GM15510 (cell line): ENCODE data around the gene POPDC3.

ENCODE experiments used
- POLR2A ChIP-seq: IDR thresholded peaks from 3 replicates; pipeline ENCODE4 v1.6.1; 2011; ENCODE audit warnings: borderline replicate concordance; ENCODE audit not compliant: insufficient read length; ENCODE audit errors: extremely low read depth

POPDC3 gene

DNA sequence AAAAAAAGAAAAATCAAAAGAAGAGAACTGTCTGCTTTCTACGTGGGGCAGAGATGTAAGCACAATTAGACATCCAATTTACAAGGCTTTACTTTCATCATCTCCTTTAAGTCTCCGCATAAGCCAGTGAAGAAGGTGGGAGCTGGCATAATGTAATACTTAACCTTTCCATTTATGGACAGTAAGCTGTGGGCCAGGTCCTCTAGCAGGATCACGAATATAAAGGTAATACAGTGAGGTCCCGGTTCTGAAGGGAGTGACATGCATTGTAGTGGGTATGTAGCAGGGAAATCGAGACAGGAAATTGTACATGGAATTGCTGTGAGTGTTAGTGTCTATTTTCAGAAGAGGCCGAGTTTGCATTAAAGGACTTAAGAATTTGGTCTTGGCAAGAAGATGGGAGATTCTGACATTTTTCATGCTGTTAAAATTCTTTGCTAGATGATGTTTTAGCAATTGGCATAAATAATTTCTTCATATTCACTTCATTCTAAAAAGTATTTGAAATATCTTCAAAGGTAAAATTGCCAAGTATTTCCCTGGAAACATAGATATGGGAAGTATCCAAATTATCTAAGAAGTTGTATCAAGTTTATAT, 20.4 kb upstream of the POPDC3 start:
- no peak for TF ChIP-seq POLR2A

DNA sequence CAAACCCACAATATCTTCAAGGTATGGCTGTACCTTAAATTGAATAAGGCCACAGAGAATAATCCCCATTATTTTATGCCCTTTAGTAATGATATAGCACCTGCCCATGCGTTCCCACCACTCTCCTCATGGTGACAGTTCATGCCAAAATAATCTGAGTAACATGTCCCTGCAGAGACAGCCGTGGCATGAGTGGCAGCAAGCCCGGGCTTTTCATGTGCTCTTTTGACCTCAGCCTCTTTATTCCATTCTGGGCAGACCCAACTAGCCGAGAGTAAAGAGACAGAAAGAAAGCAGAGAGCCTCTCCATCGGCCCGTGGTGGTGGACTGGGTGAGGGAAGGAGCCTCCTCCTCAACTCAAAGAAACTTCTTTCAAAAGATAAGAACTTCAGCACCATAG, 19.9 kb upstream of the POPDC3 start:
- TF ChIP-seq POLR2A = no peak

DNA sequence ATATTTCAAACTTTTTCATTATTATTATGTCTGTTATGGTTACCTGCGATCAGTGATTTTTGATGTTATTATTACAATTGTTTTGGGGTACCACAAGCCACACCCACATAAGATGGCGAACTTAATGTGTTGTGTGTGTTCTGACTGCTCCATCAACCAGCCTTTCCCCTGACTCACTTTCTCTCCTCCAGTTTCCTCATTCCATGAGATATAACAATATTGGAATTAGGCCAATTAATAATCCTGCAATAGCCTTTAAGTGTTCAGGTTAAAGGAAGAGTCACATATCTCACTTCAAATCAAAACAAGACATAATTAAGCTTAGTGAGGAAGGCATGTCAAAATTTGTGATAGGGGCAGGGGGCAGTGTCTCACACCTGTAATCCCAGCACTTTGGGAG, 16.3 kb upstream of the POPDC3 start:
- no peak for TF ChIP-seq POLR2A

DNA sequence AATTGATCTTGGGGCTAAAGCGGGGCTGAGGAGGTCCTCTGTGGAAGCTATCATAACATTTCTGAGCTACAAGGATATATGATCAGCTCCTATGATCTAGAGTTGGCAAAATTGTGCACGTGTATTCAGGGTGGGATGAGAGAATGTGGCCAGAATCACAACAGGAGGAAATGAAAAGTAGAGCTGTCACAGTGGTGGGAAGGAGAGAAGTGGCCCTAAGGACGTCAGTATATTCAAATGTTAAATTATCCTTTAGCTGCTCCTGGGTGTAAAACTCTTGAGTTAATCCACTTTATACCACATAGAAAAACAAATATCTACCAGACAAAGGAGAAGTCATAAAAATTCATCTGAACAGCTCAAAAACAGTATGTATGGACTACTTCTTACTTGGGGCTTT, 14.8 kb upstream of the POPDC3 start:
- no peak for TF ChIP-seq POLR2A

DNA sequence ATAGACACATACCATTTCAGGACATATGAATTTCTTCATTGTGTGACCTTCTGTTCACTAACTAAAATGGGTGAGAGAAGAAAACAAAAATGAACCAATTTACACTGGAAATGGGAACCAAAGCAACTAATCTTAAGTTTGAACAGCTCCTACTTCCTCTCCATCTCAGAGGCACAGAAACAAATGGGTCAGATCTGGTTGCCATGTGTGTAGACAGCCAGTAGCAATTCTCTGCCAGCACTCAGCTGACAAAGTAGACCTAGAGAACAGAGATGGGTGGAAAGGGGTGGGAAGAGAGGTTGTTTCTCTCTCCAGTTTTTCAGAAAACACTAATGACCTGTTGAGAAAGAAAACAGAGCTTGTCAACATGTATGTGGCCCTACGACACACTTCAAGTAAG, 14.3 kb upstream of the POPDC3 start:
- TF ChIP-seq POLR2A = no peak

DNA sequence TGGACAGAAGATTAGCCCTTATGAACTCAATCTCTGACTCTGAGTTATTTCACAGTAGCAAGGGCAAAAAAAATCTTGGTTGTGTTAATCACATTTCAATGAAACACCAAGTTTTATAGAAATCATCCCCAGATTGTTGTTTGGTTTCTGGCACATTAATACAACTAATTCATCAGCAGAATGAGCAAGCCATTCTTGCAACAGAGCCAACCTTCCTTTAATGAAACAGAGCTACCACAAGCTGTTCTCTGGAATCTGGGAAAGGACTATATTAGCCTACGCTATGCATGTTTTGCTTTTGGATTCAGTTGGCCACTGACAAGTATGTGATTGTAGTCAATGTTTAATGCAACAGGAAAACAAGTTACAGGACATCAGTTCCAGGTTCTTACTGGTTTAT, 13.8 kb upstream of the POPDC3 start:
- no peak for TF ChIP-seq POLR2A

DNA sequence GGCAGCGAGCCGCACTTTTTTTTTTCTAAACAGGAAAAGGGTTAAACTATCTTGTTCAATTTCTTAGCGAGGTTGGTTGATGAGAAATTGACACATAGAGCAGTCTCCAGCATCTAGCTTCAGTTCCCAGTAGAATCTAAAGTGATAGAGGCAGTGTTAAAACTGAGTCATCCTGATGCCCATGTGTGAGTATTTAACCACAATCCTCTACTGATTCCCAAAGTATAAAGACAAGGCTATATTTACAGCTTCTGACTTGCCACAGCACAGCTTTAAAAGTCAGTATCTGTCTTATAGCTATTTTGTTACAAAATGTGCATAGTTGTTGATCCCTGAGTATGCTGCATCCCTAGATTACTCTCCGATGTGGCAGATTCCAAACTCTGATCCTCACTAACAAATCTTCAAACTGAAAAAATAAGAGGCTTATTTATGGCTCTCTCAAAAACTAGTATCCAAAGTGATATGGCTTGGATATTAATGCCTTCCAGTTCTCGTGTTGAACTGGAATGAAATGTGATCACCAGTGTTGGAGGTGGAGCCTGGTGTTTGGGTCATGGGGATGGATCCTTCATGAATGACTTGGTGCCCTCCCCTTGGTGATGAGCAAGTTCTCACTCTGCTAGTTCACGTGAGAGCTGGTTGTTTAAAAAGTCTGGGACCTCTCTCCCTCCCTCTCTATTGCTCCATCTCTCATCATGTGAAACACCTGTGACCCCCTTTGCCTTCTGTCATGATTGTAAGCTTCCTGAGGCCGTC, 13.1 kb upstream of the POPDC3 start:
- TF ChIP-seq POLR2A = no peak

DNA sequence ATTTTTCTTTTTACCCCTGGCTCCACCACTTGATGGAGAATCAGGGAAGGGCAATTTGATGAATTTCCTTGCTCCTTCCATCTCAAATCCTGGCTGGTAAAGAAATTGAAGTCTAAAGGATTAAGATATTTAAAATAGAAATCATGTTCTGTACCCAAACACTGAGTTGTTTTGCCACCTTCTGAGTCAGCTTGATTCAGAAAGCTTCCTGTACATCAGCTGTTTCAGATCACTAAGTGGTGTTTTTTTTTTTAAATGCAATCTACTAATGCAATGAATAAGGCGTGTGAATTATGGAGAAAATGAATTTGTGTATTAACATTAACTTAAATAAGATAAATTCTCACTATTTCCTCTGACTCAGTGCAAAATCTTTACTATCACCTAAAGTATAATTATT, 11.5 kb upstream of the POPDC3 start:
- TF ChIP-seq POLR2A = no peak

DNA sequence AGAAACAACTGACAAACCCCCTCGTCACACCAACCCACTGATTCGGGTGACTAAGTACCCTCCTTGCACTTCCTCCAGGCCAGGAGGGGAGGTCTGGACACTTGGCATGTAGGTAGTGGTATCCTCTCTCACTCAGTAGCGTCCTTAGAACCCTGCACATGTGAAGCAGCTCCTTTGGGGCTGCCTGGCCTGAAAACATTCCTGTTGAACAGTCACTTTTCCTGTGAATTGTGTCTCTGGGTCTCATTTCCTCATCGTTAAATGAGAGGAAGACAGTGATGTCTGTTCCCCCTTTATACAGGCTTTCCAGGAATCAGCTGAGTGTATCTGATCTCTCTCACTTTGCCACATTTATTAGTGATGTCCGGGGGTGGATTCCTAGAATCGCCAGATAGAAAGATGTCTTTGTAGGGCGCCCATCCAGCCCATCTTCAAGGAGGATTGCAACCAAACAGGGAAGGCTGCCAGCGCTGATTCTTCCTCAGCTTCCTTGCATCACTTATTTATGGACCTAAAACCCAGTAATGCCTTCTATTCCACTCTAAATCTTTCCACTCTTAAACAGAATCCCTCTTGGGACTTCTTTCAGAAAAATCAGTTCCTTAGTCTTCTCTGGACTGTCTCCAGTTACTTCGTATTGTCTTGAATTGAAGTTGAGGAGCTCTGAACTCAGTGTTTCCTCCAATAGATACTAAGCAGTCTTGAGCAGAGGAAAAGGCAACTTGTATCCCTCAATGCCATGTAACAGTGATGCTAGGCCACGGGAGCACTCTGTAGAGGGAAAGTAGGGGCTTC, 9.4 kb upstream of the POPDC3 start:
- no peak for TF ChIP-seq POLR2A

DNA sequence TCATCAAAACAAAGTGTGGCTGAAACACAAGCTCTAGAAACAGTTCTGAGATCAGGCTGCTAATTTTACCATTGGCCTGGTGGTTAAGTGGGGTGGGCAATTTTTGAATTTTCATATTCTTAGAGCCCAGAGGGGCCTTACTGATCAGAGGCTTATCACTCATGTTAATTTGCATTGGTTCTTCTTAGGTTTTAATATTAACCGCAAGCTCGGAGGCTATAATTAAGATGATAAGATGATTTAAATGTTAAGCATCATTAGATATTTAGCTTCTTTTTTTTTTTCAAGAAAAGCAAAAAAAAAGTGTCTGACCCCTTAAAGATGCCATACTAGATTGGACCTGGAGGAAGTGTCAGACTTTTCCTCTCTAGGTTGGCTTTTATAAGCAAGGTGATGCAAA, 8.4 kb upstream of the POPDC3 start:
- no peak for TF ChIP-seq POLR2A

DNA sequence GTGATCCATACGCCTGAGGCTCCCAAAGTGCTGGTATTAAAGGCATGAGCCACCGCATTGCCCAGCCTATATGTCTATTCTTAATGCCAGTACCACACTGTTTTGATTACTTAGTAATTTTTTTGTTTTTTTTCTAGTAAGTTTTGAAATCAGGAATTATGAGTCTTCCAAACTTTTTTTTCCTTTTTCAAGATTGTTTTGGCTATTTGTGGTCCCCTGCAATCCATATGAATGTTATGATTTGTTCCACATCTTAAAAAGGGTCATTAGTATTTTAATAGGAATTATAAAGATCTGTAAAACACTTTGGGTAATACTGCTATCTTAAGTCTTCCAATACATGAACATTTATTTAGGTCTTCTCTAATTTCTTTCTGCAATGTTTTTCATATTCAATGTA, 6.8 kb upstream of the POPDC3 start:
- no peak for TF ChIP-seq POLR2A

DNA sequence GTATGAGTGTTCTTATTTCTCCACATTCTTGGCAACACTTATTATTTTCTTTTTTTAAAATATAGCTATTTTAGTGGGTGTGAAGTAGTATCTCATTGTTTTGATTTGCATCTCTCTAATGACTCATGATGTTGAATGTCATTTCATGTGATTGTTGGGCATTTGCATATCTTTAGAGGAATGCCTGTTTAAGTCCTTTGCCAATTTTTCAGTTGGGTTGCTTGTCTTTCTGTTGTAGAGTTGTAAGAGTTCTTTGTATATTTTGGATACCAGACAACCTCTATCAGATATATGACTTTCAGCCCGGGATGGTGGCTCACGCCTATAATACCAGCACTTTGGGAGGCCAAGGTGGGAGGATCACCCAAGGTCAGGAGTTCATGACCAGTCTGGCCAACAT, 5.1 kb upstream of the POPDC3 start:
- no peak for TF ChIP-seq POLR2A

DNA sequence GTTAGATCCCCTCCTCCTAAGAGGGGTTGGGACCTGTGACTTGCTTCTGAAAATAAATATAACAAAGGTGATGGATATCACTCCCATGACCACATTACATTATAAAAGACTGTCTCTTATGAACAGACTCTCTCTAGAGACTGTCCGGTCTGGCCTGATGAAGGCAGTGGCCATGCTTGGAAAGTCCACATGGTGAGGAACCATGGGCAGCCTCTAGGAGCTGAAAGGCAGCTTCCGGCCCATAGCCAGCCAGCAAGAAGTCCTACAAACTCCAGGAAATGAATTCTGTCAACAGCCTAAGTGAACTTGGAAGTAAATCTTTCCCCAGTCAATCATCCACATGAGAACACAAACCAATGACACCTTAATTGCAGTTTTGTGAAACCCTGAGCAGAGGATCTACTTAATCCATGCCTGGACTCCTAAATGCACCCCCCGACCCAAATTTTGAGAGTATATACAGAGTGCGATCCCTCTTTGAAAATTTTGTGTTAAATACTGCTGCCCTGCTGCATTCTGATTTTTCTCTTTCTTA, 2.2 kb upstream of the POPDC3 start:
- no peak for TF ChIP-seq POLR2A

DNA sequence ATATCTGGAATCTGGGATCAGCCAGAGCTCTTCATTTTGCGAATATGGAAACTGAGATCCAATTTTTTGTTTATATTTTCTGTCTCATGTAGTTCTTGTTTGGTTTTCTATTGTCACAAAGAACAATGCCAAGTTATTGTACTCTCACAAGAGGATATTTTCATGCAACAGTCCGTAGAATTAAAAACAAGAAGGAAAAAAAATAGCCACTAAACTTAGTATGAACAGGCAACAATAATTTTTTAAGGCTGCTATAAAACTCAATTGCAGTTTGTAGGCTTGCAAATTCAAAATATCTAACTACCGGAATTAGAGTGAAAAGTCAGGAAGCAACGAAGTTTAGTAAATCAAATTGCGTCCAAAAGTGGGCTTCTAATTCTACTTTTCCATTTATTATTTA, 1.2 kb downstream of the POPDC3 start:
- no peak for TF ChIP-seq POLR2A

DNA sequence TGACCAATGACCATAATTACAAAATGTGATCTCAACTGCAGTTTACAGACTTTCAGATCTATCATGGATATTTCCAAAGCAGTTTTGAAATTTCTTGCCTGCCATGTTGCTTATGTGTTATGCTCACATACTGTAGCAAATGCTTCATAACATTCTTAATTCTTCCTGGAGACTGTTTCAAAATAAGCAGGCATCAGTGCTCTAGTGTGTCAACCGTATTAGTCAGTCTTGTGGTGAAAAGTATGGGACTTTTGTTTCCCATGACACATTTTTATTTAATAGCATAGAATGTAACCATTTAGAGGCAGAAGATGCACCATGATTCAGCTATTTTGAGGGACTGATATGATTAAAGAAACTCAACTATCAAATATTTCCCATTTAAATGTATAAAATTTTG, 1.7 kb downstream of the POPDC3 start:
- no peak for TF ChIP-seq POLR2A

DNA sequence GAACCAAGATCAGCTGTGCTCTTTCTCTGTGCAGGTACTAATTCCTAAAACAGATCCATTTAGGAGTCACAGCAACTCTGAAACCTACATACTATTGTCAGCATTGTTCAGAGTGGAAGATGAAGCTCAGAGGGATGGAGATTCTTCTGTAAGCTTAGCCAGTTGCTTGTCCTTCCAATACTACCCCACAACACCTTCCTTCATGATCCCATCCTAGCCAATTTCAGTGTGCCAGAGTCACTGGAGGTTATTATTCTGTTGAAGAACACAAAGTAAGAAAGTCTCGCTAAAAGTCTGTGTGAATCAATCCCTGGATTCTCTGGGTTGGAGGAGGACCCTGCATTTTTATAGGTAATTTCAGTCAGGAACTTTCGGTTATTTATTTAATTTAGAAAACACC, 2.3 kb downstream of the POPDC3 start:
- no peak for TF ChIP-seq POLR2A

DNA sequence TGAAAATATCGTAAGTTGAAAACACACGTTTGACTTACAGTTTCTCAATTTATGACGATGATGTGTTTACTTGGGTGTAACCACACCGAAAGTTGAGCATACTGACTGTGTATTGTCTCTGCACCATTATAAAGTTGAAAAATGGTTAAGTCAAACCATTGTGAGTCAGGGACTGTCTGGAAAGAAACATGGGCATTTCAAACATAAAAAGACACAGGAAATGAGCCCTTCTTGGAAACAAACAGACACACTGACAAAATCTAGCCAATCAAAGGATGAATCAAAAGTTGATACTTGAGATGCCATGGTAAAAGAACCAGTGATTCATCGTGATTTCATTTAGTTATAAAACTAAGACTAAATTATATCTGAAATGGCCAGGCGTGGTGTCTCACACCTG, 5.3 kb downstream of the POPDC3 start:
- TF ChIP-seq POLR2A = no peak

DNA sequence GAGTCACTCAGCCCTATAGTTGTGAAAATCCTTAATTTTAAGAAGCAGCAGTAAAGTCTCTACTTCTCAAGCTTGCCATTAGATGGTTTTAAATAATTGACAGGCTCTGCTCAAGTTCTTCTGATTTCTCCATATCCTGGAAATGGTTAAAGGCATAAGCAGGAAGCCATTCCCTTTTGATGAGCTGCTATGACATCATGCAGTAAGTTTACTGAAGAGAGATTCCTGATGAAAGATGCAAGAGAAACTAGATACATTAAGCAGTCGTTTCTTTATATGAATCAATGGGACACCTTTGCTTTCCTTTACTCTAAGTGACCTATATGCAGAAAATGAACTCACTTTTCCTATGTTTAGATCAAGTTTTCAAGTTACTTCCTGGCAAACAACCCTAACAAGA, 9.8 kb downstream of the POPDC3 start:
- TF ChIP-seq POLR2A = no peak
